ENCODE measurements around the gene NAA35.
"Not testable (repeated sequence)": the region's sequence is repeated elsewhere in the genome, so short reads cannot be mapped to it uniquely, and the experiment has no call there.

Gene NAA35

DNA sequence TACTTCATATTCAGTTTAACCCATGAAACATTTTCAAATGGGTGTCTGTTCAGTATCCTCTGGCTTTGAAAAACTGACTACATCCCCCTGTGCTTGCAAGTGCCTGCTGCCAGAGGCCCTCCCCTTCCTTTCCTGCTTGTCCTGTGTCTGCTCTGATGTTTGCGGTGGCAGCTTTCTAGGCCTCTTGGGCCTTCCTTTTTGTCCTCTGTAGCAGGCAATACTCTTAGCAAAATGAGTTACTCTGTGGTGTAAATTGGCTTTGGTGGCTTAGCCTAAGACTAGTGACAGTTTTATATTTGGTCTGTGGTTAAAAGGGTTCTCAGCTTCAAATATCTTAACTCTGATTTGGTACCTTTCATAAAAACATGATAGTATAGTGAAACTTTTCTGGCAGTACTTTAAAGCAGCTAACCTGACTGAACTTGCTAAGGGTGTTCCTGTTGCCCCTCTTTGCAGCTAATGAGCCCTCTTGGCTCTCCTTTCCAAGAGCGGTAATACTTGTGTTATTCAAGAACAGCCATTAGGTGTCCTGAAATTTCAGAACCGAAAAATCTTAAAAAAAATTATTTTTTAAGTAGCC, 81.8 kb downstream of the NAA35 start:
- in situ Hi-C loops (cut with MboI; ENCODE audit: low sequenced_read_pairs) = no loop called here

DNA sequence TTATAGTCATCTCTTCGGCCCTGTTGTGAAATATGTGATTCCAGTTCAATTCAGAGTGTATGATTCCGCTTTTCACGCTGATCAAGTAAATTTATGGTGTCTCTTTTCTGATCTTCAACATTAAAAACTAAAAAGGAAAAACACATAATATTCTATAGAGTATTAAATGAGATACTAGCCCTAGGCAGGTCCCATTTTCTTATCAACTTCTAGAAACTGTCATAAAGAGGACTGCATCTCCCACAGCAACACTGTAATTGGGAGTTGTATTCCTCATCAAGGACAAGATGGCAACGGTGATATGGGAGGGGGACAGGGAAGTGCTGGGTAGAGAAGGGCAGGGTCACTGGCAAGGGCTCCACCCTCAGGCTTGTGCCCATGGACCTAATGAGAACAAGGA, 86.8 kb downstream of the NAA35 start:
- in situ Hi-C loops (cut with MboI; ENCODE audit: low sequenced_read_pairs) = no loop called here

DNA sequence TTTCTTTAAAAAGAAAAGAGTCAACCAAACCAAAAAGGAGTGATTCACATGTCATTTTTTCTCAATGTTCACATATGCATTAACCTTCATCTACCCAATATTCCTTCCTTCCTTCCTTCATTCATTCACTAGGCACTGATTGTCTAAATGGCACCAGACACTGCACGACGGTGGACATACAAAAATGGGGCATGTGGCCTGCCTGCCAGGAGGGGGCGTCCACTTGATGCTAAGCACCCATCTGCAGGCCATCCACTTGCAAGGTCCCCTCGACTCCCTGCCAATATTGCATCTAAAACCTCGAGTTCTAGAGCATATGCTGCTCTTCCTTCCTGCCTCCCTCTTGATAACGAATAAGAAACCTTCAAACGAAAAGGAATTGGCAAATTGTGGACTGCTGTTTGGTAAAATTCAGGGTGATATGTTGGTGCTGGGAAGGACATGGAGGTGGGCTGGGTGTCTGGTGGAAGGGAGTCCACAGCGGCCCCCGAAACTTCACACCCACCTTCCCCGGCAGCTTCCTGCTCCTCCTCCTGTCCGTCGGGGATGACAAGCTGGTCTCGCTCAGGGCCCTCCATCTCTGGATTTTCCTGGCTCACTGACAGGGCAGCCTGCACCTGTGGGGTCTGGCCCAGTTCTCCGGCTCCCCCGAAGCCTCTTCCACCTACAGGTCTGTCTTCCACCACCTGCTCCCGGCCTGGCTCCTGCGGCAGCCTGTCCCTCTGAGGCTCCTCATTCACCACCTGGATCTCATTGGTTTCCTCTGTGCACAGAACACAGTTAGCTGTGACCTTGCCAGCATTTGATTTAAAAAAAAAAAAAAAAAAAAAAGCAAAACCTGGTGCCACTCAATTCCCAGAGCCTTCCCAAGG, 94.2 kb downstream of the NAA35 start:
- in situ Hi-C loops (cut with MboI; ENCODE audit: low sequenced_read_pairs) = no loop called here

DNA sequence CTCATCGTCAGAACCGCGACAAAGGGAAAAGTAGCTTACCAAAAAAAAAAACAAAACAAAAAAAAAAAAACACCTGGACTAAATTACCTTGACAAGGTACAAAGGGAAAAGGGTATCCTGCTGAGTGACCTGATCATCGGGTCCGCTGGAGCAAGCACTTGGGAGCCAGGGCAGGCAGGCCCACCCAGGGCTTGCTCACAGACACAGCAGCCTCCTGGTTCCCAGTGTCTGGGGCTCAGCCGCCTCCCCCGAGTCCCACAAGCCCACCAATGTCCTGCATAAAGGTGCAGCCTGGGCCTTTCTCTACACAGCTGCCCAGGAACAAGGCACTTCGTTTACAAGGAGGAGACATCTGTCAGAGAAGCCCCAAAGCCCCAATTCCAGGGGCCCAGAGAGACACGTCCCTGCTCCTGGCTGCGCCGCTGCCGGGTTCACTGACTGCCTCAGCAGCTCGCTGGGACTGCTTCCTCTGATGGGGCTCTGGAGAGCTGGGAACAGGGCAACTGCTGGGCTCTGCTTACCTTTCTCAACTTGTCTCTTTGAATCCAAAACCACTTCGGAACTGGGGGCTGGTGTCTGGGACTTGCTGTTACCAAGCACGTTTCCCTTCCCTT, 95.0 kb downstream of the NAA35 start:
- in situ Hi-C loops (cut with MboI; ENCODE audit: low sequenced_read_pairs) = no loop called here

DNA sequence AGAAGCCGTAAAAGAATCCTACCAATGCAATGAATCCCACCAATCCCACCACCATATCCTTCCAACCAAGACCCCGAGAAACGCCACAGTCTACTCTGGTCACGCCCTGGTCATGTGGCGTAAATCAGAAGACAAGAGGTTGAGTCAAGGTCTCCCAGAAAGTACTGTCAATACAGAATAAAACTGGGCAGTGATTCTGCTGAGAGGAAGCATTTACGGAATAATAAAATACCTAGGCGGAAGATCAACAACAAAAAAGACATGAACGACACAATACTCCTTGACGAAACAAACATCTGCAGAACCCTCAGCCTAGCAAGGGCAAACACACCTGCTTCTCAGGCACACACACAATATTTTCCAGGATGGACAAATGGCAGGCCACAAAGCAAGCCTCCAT, 95.6 kb downstream of the NAA35 start:
- in situ Hi-C loops (cut with MboI; ENCODE audit: low sequenced_read_pairs) = no loop called here

DNA sequence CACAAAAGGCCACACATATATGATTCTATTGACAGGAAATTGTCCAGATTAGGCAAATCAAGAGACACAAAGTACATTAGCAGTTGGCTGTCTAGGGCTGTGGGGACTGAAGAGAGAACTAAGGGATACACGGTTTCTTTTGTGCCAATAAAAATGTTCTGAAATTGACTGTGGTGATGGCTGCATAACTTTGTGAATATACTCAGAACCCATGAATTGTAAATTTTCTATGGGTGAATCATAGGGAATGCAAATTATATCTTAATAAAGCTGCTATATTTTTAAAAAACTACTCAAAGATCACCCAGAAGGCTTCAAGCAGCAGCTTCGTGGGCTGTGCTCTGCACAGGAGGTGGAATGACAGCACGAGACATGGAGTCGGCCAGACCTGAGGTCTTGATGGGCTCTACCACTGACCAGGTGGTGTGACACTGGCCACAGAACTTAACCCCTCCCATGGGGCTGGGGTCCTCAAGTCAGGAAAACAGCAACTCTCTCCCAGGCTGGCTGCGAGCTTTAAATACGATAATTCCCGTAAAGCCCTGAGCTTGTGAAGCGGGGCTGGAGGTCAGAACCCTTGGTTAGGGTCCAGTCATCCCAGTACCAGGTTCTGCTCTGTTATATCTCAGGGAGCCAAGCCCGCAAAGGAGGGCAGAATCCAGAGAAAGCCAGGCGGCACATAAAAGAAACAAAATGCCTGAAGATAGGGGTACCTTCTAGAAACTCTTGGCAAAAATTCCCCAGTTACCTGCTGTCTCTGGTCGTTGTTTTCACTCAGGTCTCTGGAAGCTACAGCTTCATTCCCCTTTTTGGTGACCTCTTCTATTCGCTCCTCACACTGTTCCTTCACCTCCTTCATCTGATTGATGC, 99.3 kb downstream of the NAA35 start:
- in situ Hi-C loops (cut with MboI; ENCODE audit: low sequenced_read_pairs) = no loop called here

DNA sequence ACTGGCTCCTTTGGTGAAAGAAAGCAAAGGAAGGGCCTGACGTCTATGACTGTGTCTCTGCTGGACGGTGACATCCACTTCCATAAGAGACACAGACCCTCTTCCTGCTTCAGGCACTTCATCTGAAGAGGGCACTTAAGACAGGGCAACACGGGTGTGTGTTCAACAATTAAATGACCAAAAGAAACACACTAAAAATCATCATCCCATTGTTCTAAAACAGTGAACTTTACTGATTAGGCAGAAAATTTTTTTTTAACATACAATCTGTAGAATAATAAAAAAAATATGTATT, 99.9 kb downstream of the NAA35 start:
- in situ Hi-C loops (cut with MboI; ENCODE audit: low sequenced_read_pairs) = no loop called here

DNA sequence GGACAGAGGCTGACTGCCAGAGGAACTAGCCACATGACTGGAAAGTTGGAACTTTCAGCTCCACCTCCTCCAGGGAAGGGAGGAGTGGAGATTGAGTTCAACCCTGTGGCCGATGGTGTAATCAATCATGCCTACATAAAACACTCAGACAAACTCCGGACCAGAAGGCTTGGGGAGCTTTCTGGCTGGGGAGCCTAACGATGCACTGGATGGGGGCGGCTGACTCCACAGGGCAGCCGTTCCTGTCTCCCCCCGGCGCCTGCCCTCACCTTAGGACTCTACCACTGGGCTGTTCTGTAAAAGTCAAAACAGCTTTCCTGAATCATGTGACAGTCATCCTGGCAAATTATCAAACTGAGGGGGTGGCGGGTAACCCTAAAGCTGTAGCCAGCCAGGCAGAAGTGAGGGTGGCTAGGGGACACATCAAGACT, 100.4 kb downstream of the NAA35 start:
- in situ Hi-C loops (cut with MboI; ENCODE audit: low sequenced_read_pairs) = no loop called here

DNA sequence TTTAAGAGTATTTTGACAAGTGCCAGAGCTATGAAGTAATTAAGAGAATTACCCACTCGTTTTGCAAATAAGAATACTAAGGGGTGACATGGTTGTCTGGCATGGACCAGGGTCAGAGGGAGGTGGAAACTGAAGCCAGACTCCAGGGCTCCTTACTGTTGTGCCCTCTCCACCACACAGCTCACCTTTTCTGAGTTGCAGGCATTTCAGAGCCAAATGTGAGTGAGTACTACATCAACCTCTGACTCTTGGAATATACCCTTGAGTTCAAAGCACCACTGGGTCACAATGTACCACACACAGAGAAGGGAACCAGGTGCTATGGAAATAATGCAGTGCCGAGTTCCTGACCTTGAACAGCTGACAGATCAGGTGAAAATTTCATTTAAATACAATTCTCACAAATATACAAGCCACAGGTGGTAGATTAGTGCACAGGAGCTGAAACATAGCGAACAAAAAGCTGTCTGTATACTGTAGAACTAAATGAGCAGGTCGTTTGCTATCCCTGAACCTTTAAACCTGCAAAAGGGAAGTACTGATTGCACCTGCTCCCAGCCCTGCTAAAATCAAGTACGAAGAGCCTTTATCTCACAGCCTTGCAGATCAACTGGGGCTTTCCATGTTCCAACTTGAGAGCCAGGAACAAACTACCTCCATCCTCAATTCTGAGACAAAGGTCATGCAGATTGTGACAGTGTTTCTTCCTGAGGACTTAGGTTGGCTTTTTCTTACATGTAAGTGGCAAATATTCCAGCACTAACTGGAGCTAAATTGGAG, 101.4 kb downstream of the NAA35 start:
- in situ Hi-C loops (cut with MboI; ENCODE audit: low sequenced_read_pairs) = no loop called here

DNA sequence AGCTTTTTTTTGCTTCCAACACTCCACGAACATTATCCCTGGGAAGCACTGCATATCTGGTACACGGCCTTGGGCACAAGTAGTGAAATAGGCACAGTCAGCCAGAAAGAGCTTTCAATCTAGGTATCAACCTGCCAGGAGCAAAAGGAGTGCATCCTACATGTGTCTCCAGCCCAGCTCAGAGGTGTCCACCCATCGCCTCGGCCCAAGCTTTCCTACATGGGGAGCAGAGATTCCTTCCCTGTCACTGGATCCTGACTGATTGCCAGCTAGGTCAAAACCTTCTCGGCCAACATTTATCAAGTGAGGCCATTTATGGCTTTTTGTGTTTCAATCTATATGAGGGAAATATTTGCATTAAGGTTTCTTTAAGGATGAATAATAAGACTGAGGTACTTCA, 102.6 kb downstream of the NAA35 start:
- in situ Hi-C loops (cut with MboI; ENCODE audit: low sequenced_read_pairs) = no loop called here

DNA sequence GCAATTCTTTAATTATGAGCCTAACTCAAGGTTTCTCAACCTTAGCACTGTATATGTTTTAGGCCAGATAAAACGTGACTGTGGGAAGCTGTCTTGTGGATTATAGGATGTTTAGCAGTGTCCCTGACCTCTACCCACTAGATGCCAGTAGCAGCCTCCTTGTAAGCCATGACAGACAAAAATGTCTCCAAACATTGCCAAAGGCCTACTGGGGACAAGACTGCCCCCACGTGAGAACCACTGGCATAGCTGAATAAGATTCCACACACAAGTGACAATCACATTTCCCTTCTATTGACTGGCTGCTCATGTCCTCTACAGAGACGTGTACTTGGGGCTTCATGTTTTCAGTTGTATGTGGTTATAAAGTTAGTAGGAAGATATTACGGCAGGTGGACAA, 103.1 kb downstream of the NAA35 start:
- in situ Hi-C loops (cut with MboI; ENCODE audit: low sequenced_read_pairs) = no loop called here

DNA sequence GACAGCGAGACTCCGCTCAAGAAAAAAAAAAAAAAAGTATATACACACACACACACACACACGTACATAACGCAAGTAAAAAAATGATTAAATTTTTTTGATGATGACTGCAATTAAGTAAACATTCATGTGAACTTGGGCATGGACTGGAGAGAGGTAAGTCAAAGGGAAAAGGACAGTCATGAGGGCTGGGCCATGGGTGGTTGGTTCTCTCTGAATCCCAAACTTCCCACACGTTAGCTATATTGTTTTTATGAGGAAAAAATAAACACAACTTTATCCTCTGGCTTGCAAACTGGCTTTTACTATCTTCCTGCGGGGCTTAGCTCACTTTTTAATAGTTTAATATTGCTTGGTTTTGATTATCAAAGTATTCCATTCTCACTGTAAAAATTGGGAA, 104.7 kb downstream of the NAA35 start:
- in situ Hi-C loops (cut with MboI; ENCODE audit: low sequenced_read_pairs) = no loop called here

DNA sequence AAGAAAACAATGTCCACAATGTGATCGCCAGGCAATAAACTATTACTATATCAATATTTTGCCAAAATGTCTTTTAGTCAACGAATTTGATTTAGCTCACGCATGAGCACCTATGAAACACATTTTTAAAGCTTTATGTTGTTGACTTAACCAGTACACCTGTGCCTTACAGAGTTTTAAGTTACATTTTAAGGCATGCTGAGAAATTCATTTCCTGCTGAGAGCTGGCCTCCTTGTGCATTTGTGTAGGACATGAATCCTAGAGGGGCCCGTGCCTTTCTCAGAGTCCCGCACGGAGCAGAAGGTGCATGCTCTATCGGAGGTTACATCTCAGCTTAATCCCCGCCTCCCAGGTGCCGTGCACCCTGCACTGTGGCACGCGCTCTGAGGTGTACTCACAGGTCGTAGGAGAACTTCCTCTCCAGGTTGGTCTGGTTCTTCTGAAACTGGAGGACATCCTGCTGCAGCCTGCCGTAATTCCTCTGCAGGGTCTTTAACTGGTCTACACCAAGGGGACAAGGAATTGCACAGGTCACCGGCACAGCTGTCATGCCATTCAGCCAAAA, 105.2 kb downstream of the NAA35 start:
- in situ Hi-C loops (cut with MboI; ENCODE audit: low sequenced_read_pairs) = no loop called here

DNA sequence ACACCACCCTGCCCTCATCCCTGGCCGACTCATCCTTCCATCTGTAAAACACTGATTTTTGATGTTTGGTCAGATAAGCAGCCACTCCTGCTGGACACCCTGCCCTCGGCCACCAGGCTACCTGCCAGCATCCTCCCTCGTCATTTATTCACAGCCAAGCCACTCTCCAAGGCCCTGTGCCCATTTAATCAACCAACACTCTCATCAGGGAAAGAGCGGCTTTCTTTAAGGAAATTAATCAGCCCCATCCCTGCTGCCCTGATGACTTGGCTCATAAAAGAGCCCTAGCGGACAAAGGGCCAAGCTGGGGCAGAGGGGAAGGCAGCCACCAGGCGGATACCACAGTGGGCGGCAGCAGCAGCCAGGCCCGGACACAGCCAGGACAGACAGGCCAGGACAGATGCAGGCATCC, 106.0 kb downstream of the NAA35 start:
- in situ Hi-C loops (cut with MboI; ENCODE audit: low sequenced_read_pairs) = no loop called here

DNA sequence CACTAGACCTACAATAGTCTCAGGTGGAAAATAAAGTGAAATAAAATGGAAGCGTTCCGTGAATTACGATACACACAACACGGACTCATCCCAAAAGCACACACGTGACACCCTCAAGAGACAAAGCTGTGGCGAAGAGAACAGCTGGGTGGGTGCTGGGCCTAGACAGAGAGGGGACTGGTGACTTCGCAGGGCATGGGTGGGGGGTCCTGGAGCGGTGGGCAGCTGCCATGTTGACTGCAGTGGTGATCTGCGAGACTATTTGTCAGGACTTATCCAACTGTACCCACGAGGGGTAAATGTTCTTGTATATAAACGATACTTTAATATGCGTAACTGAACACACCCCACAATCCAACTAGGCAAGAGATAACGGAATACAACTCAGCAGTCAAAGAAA, 106.4 kb downstream of the NAA35 start:
- in situ Hi-C loops (cut with MboI; ENCODE audit: low sequenced_read_pairs) = no loop called here

DNA sequence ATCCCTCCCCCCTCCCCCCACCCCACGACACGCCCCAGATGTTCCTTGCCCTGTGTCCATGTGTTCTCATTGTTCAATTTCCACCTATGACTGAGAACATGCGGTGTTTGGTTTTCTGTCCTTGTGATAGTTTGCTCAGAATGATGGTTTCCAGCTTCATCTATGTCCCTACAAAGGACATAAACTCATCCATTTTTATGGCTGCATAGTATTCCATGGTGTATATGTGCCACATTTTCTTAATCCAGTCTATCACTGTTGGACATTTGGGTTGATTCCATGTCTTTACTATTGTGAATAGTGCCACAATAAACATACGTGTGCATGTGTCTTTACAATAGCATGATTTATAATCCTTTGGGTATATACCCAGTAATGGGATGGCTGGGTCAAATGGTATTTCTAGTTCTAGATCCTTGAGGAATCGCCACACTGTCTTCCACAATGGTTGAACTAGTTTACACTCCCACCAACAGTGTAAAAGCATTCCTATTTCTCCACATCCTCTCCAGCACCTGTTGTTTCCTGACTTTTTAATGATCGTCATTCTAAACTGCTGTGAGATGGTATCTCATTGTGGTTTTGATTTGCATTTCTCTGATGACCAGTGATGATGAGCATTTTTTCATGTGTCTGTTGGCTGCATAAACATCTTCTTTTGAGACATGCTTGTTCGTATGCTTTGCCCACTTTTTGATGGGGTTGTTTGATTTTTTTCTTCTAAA, 107.2 kb downstream of the NAA35 start:
- in situ Hi-C loops (cut with MboI; ENCODE audit: low sequenced_read_pairs) = not testable (repeated sequence)

DNA sequence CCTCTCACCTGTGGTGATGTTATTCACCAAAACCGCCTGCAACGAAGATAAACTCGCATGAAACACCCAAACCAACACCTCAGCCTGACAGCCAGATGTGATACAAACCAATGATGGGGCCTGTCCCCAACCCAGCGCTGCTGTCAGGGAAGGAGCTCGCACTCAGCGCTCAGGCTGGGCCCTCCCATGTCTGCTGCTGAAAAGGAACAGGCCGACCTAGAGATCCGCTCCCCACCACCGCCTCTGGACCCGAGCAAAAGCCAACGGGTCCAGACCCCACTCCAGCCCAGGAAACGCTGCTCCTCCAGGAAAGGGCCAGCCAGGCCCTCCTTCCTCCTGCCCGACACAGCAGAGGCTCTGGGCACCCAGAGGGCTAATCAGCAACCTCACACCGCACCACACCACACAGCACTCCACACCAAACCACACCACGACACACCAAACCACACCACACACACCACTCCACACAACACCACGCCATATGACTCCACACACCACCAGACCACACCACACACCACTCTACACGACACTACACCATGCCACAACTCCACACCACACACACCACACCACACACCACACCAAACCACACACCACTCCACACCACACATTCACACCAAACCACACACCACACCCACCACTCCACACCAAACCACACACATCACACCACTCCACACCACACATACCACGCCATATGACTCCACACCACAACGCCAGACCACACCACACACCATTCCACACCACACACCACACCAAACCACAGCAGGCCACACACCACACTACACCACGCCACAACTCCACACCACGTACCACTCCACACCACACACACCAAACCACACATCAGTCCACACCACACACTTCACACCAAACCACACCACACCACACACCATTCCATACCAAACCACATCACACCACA, 111.9 kb downstream of the NAA35 start:
- in situ Hi-C loops (cut with MboI; ENCODE audit: low sequenced_read_pairs) = no loop called here

DNA sequence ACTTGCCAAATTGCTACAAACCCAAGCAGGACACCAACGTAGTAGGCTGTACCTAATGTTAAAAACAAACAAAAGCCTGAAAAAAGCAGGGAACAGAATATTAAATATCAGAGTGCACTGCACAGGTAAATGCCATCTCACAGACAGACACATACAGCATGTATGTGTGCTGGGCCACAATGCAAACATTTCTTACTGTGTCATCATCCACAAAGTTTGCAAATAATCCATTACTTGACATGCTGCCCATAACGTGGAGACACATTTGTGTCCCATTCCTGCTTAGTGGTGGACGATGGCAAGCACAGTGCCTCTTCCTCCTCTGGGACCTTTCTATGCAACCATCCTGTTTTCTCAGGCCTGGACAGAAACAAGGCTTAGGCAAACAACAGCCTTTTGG, 113.7 kb downstream of the NAA35 start:
- in situ Hi-C loops (cut with MboI; ENCODE audit: low sequenced_read_pairs) = no loop called here

DNA sequence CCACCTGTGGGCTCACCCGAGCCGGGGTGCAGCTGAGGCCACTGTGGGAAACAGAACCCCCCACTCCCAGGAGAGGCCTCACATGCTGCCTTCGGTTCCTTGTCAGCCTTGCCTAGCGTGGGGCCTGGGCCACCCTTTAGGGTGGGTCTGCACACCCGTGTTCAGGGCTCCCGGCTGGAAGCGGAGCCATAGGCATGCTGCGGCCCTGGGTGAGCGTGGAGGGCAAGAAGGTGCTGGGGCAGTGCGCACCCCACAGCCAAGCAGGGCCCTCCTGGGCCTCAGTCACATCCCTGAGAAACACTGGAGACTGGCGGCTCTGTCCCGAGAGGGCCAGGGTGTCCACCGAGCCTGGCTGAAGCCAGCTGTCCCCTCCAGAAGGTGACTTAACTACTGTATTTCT, 116.5 kb downstream of the NAA35 start:
- in situ Hi-C loops (cut with MboI; ENCODE audit: low sequenced_read_pairs) = no loop called here
